Adipocyte (in vitro differentiated cells): ENCODE data around the gene ELOA.
"Not testable (repeated sequence)": the region's sequence is repeated elsewhere in the genome, so short reads cannot be mapped to it uniquely, and the experiment has no call there.

Source experiments
- DNase-seq: peaks from one replicate; pipeline ENCODE4 v3.0.0-alpha.2; 2015; ENCODE audit warnings: low read depth
- H3K27me3 ChIP-seq: replicated peaks from 2 replicates; pipeline ENCODE4 v1.7.0; 2013; ENCODE audit warnings: mild to moderate bottlenecking, low read length, moderate library complexity; ENCODE audit not compliant: control insufficient read depth, insufficient read depth
- H3K36me3 ChIP-seq: 2 replicates; pipeline ENCODE4 v1.7.0; 2013; ENCODE audit warnings: low read length, mild to moderate bottlenecking, moderate library complexity; ENCODE audit not compliant: control insufficient read depth, insufficient read depth, severe bottlenecking
- H3K4me1 ChIP-seq: 2 replicates; pipeline ENCODE4 v1.7.0; 2013; ENCODE audit warnings: mild to moderate bottlenecking, low read length, moderate library complexity; ENCODE audit not compliant: control insufficient read depth, insufficient read depth
- H3K4me3 ChIP-seq: 2 replicates; pipeline ENCODE4 v1.7.0; 2013; ENCODE audit warnings: mild to moderate bottlenecking, low read length, moderate library complexity
- H3K9ac ChIP-seq: 2 replicates; pipeline ENCODE4 v1.7.0; 2013; ENCODE audit warnings: mild to moderate bottlenecking, low read length, moderate library complexity
- H3K9me3 ChIP-seq: 2 replicates; pipeline ENCODE4 v1.7.0; 2013; ENCODE audit warnings: mild to moderate bottlenecking, low read length, moderate library complexity; ENCODE audit not compliant: control insufficient read depth

Gene ELOA

DNA sequence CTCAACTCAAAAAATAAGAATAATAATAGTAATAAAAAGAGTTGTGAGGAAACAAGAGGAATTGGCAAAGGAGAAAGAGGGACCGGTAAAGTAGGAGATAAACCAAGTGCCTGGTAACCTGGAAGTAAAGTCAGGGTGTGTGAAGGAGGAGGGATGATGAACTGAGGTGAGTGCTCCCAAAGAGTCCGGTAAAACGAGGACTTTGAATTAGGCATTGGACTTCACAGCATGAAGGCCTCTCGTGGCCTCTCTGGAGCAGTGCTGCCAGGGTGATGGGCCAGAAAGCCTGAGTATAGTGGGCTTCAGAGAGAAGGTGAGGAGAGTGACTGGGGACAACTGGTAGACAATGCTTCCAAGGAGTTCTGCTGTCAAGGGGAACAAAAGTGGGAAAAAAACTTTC lies 34.0 kb upstream of the ELOA start:
- no peaks in the 10 kb centered on the region for H3K4me1 ChIP-seq
- DNase-seq, result no peak
- H3K4me3 ChIP-seq, result no peak overlapping the region
- no peak overlapping the region for H3K9ac ChIP-seq
- no peaks in the 10 kb centered on the region for H3K9me3 ChIP-seq
- no peaks in the 10 kb centered on the region for H3K27me3 ChIP-seq
- H3K36me3 ChIP-seq, result peaks cover 35% of the 10 kb centered on the region

DNA sequence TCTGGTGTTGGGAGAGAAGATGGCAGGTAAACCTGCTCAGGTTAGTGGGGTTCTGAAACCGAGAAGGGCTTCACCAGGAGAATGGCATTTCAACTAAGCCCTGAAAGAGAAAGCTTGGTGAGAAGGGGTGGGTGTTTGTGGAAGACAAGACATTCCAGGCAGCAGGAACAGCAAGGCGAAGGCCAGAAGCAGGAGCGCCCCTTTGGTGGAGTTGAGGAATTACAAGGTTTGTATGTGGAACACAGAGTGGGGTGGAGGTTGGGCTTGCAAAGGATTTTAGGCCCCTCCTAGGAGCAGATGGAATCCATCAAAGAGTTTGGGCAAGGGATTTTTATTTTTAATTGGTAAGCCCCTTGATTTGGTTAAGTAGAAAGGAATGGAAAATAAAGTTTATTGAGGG lies 24.8 kb upstream of the ELOA start:
- DNase-seq, result peak; percentile 51
- peaks cover 14% of the 10 kb centered on the region for H3K4me1 ChIP-seq
- peaks cover 6% of the 10 kb centered on the region for H3K36me3 ChIP-seq
- H3K9me3 ChIP-seq, result no peaks in the 10 kb centered on the region
- H3K4me3 ChIP-seq, result no peak overlapping the region
- H3K9ac ChIP-seq, result no peak overlapping the region
- H3K27me3 ChIP-seq, result no peaks in the 10 kb centered on the region

- Histone ChIP-seq H3K36me3 (peaks cover 6% of the 10 kb centered on the region), H3K27me3 (no peaks in the 10 kb centered on the region), H3K9me3 (no peaks in the 10 kb centered on the region), H3K4me1 (peaks cover 14% of the 10 kb centered on the region), H3K9ac (no peak overlapping the region), H3K4me3 (no peak overlapping the region)
- DNase-seq, result no peak
Observed at GRCh38 chr1:23719162-23719820, 24.0 kb upstream of the ELOA start.

GRCh38 chr1:23720256-23720995 lies 22.8 kb upstream of the ELOA start:
- Histone ChIP-seq H3K4me1 (peaks cover 14% of the 10 kb centered on the region), H3K9ac (no peak overlapping the region), H3K9me3 (no peaks in the 10 kb centered on the region), H3K27me3 (no peaks in the 10 kb centered on the region), H3K4me3 (no peak overlapping the region), H3K36me3 (peaks cover under 1% of the 10 kb centered on the region)
- no peak for DNase-seq

DNA sequence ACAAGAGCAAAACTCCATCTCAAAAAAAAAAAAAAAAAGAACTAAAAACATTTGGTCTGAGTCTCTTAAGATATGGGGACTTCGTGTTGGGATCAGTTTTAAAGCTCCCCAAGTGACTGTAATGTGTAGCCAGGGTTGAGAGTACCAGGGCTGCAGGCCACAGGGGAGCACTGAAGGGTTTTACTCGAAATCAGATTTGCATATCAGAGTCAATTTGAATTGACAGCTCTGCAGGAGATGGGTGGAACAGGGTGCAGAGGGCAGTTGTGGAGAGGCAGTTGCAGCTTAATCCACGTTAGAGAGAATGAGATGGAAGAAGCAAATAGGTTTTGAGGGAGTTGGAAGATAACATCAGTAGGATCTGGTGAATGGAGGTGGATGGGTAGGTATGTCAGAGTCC lies 20.6 kb upstream of the ELOA start:
- H3K4me3 ChIP-seq, result no peak overlapping the region
- peaks cover 27% of the 10 kb centered on the region for H3K4me1 ChIP-seq
- no peak for DNase-seq
- no peaks in the 10 kb centered on the region for H3K9me3 ChIP-seq
- no peaks in the 10 kb centered on the region for H3K36me3 ChIP-seq
- no peak overlapping the region for H3K9ac ChIP-seq
- H3K27me3 ChIP-seq, result no peaks in the 10 kb centered on the region

DNA sequence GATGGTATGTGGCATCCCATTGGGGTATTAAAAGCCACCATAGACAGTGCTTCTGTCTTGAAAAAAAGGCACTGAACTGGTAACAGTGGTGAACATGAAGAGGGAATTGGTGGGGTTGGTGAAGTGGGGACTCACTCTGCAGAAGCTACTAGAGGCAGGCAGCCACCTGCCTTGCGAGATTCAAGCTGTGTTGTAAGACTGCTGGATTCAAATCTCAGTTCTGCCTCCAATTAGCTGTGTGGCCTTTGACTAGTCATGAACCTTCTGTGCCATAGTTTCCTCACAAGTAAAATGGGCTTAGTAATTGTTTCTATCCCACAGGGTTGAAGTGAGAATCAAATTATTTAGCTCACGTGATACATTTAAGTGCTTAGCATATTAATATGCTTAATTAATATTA lies 16.6 kb upstream of the ELOA start:
- Histone ChIP-seq H3K4me1 (peaks cover 28% of the 10 kb centered on the region), H3K9me3 (no peaks in the 10 kb centered on the region), H3K36me3 (no peaks in the 10 kb centered on the region), H3K4me3 (peak overlapping the region; percentile 69), H3K9ac (peak overlapping the region; percentile 65), H3K27me3 (no peaks in the 10 kb centered on the region)
- peak; percentile 9 for DNase-seq

DNA sequence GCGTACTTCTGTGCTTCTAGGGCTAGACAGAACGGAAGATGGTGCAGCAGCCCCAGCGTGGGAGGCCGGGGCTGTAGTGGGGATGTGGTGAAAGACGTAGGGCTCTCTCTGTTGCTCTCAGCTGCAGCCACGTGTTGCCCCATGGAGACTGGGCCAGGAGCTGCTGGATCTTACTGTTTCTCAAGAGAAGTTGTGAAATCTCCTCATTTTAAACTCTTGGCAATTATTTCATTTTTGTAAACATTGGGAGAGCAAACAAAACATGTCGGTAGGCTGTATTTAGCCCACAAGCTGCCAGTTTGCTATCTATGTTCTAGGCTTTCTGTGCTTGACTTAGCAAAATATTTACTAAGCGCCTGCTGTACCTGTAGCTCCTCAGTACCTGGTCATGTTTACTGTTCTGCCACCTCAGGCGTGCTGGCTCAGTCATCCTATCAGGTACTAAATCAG lies 15.9 kb upstream of the ELOA start:
- H3K4me1 ChIP-seq, result peaks cover 31% of the 10 kb centered on the region
- DNase-seq, result peak; percentile 90
- H3K27me3 ChIP-seq, result no peaks in the 10 kb centered on the region
- peak overlapping the region; percentile 65 for H3K9ac ChIP-seq
- peak overlapping the region; percentile 69 for H3K4me3 ChIP-seq
- H3K36me3 ChIP-seq, result no peaks in the 10 kb centered on the region
- no peaks in the 10 kb centered on the region for H3K9me3 ChIP-seq

- peaks cover 24% of the 10 kb centered on the region for H3K4me1 ChIP-seq
- peak; percentile 25 for DNase-seq
- H3K36me3 ChIP-seq, result peaks cover 2% of the 10 kb centered on the region
- H3K9me3 ChIP-seq, result no peaks in the 10 kb centered on the region
- no peaks in the 10 kb centered on the region for H3K27me3 ChIP-seq
- H3K9ac ChIP-seq, result no peak overlapping the region
- no peak overlapping the region for H3K4me3 ChIP-seq
Observed at GRCh38 chr1:23732363-23733224, 10.7 kb upstream of the ELOA start.

GRCh38 chr1:23733281-23733680 lies 10.0 kb upstream of the ELOA start:
- H3K36me3 ChIP-seq, H3K9me3 ChIP-seq, DNase-seq, H3K9ac ChIP-seq, H3K4me3 ChIP-seq, H3K27me3 ChIP-seq: not testable (repeated sequence)
- H3K4me1 ChIP-seq, result peaks cover 17% of the 10 kb centered on the region

DNA sequence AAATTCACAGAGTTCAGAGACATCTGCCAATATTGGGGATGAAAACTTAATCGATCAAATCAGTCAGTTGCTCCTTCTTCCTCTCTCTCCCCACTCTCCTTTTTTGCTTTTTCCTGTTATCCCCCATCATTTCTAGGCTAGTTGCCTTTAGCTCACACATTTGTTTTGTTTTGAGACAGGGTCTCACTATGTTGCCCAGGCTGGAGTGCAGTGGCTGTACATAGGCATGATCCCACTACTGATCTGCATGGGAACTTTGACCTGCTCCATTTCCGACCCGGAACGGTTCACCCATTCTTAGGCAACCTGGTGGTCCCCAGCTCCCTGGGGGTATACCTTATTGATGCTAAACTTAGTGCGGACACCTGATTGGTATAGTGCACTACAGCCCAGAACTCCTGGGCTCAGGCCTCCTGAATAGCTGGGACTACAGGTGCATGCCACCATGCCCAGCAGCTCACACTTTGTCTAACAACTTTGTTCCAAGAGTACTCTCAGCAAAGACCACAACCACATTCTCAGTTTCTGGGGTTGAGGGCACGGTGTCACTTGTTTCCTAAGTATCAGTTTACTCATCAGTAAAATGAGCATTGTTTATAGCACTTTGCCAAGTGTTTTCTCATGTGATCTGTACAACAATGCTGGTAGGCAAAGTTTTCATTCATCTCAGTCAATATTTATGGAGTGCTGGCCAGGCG lies 6.7 kb upstream of the ELOA start:
- Histone ChIP-seq H3K9me3 (no peaks in the 10 kb centered on the region), H3K4me1 (peaks cover 9% of the 10 kb centered on the region), H3K27me3 (no peaks in the 10 kb centered on the region), H3K9ac (no peak overlapping the region), H3K36me3 (peaks cover 2% of the 10 kb centered on the region), H3K4me3 (no peak overlapping the region)
- no peak for DNase-seq

DNA sequence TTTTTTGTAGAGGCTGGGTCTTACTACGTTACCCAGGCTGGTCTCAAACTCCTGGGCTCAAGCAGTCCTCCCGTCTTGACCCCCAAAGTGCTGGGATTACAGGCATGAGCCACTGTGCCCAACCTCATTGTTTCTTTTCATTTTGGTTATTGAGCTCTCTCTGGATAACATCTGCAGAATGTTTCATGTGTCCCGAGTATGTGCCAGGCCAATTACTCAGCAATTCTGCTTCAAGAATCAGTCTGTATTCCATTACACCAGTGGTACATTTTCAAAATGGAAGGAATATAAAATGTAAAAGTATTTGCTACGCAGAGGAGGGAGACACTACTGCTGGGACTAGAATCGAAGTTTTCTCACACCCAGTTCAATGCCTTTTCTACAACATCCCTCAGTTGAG lies 1.7 kb upstream of the ELOA start:
- H3K9me3 ChIP-seq, result no peaks in the 10 kb centered on the region
- peak; percentile 27 for DNase-seq
- peaks cover 32% of the 10 kb centered on the region for H3K4me1 ChIP-seq
- peaks cover 4% of the 10 kb centered on the region for H3K36me3 ChIP-seq
- H3K27me3 ChIP-seq, result no peaks in the 10 kb centered on the region
- no peak overlapping the region for H3K4me3 ChIP-seq
- no peak overlapping the region for H3K9ac ChIP-seq
